Measurements from ENCODE around the gene ABCF2.
A peak's percentile ranks its signal among the peaks of the same experiment; 100 is the strongest.

The ABCF2 gene

DNA sequence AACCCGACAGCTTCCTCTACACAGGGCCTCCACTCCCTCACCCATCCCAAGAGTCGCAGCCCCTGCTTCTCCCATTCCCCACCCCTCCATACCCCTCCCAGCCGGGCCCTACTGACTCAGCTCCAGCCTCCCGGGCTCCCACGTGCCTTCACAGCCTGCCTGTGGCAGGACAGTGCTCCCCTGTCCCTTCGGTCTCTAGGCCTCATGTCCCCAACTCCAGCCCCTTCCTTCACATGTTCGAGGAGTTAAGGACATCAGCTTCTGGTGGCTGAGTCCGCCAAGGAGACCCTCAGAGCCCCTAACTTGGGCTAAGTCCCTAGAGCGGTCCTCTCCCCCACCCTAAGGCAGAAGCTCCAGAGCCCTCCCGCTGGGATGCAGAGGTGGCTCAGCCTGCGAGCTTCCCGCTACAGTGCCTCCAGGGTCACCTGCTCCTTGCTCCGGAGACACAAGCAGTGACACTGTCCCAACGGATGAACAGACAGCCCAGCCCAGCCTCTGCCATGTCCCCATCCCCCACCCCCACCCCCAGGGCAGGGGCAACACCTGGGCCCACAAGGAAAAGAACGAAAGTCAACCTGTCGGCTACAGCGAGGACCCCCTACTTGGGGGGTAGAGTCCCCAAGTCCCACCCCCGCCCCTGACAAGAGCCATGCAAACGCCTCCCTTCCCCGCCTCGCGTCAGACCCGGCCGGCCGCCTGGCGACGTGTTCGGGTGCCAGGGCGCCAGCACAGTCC, 20.8 kb upstream of the ABCF2 start:
- TF ChIP-seq, protein P1, sequence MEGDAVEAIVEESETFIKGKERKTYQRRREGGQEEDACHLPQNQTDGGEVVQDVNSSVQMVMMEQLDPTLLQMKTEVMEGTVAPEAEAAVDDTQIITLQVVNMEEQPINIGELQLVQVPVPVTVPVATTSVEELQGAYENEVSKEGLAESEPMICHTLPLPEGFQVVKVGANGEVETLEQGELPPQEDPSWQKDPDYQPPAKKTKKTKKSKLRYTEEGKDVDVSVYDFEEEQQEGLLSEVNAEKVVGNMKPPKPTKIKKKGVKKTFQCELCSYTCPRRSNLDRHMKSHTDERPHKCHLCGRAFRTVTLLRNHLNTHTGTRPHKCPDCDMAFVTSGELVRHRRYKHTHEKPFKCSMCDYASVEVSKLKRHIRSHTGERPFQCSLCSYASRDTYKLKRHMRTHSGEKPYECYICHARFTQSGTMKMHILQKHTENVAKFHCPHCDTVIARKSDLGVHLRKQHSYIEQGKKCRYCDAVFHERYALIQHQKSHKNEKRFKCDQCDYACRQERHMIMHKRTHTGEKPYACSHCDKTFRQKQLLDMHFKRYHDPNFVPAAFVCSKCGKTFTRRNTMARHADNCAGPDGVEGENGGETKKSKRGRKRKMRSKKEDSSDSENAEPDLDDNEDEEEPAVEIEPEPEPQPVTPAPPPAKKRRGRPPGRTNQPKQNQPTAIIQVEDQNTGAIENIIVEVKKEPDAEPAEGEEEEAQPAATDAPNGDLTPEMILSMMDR (IDR thresholded peaks at IDR 0.05; ENCODE audit: unreplicated experiment in 3 of 3), result no peak
- H3K27ac Mint-ChIP-seq, result peak overlapping the region; percentile 98 to 100 (median 98)
- peaks cover 3% of the 10 kb centered on the region for H3K36me3 Mint-ChIP-seq (ENCODE audit: low read depth)
- H3K9me3 Mint-ChIP-seq, result no peaks in the 10 kb centered on the region
- H3K27me3 Mint-ChIP-seq (ENCODE audit: low read depth), result no peaks in the 10 kb centered on the region
- peak overlapping the region; percentile 92 to 98 (median 96) for H3K4me3 Mint-ChIP-seq
- peaks cover 55% of the 10 kb centered on the region for H3K4me1 Mint-ChIP-seq

DNA sequence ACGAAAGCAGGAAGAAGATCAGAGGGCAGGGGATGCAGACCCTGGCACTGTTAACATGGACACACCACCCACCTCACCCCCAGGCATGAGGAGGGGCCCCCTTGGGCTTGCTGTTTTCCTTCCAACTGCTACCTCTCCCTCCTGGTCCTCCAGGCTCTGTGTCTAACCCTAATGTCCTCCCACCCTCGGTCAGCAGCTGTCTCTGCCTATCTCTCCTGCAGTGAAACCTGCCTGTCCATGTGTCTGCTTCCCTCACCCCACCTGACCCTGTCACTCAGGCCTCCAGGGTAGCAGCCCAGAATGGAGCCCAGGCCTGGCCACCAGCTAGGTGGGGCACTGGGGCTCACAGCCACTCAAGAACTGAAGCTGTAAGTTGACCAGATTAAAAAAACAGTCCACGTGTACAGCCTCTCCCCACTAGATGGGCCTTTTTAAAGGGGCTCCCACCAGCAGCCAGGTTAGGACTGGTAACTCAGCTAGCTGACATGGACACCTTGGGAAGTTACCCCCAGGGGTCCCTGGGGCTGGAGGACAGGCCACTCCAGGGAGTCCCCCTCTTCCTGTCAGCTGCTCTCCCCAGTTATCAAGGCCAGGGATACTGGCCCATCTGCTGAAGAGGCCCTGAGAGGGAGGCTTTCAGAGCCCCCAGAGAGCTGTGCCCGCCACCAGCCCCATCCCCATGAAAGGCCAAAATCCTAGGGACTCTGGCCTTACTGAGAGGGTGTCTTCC, 20.0 kb upstream of the ABCF2 start:
- Mint-ChIP-seq H3K36me3 (ENCODE audit: low read depth) (peaks cover 3% of the 10 kb centered on the region), H3K27ac (peak overlapping the region; percentile 98 to 100 (median 98)), H3K9me3 (no peaks in the 10 kb centered on the region), H3K4me3 (peak overlapping the region; percentile 92 to 98 (median 96)), H3K27me3 (ENCODE audit: low read depth) (no peaks in the 10 kb centered on the region), H3K4me1 (peaks cover 47% of the 10 kb centered on the region)
- TF ChIP-seq, protein P1 (IDR thresholded peaks at IDR 0.05; ENCODE audit: unreplicated experiment in 3 of 3), result no peak

DNA sequence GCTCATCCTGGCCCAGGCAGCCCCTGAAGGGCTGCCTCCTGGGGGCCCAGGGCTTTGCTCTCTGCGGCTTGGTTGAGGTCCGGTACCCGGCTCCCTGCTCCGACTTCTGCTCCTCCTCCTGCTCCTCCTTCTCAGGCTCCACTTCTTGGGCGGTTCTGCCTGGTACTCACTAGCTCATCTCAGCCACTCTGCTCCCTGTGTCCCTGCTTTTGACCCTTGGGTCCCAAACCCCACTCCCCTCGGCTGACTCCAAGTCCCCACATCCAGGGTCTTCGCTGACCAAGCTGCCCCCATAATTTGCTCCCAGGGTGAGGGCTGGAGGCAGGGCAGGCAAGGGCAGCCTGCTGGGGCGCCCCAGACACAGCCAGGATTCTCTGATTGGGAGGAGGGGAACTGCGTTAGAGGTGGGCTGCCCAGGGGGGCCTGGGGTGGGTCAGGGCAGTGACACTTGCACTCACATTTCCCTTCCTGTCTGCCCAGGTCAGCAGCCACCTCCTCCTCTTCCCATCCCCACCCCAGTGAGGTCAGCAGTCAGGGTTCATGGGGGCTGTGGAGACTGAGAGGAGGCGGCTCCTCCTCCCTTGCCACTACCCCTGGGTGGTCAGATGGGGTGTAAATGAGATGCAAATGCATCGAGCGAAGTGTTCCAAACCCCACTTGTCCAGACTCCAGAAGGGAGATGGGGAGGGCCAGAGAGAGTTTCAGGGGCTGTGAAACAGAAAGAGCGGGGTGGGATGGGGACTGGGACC, 19.3 kb upstream of the ABCF2 start:
- Mint-ChIP-seq H3K27ac (peak overlapping the region; percentile 98 to 100 (median 98)), H3K9me3 (no peaks in the 10 kb centered on the region), H3K4me3 (peak overlapping the region; percentile 92 to 98 (median 96)), H3K27me3 (ENCODE audit: low read depth) (no peaks in the 10 kb centered on the region), H3K36me3 (ENCODE audit: low read depth) (peaks cover 6% of the 10 kb centered on the region), H3K4me1 (peaks cover 45% of the 10 kb centered on the region)
- TF ChIP-seq, protein P1 (IDR thresholded peaks at IDR 0.05; ENCODE audit: unreplicated experiment in 3 of 3), result no peak

DNA sequence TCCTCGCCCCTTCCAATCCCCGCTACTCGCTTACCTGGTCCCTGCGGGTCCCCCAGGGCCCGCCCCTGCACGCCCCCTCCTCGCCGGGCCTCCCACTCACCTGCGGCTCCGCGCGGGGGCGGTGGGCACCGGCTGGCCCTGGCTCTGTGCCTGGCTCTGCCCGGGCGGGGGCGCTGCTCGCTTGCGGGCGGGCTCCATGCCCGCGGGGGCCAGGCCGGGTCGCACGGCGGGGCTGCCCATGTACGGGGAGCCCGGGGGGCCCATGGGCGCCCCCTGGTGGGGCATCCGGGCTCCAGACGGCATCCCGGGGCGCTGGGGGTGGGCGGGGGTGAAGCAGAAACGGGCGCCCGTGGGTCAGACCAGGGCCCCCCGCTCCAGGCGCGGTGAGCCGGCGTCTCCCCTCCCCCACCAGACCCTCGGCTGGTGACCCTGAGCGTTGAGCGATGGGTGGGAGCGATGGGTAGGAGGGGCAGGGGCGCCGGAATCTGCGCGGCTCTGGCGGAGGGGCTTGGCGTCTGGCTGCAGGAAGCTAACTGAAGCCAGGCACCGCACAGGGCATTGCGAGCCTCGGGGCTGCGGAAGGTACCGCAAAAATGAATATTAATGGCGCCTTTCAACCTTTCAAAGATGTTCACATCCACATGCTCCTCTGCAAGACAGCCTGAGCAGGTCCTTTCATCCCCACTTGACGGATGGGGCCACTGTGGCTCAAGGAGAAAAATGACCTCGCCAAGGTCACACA, 18.5 kb upstream of the ABCF2 start:
- H3K27me3 Mint-ChIP-seq (ENCODE audit: low read depth), result no peaks in the 10 kb centered on the region
- peaks cover 12% of the 10 kb centered on the region for H3K36me3 Mint-ChIP-seq (ENCODE audit: low read depth)
- no peaks in the 10 kb centered on the region for H3K9me3 Mint-ChIP-seq
- TF ChIP-seq, protein P1 (IDR thresholded peaks at IDR 0.05; ENCODE audit: unreplicated experiment in 3 of 3), result peak; percentile 72 to 79 (median 74)
- H3K4me3 Mint-ChIP-seq, result peak overlapping the region; percentile 92 to 98 (median 96)
- peak overlapping the region in 2 of 3 experiments; percentile 98 for H3K27ac Mint-ChIP-seq
- H3K4me1 Mint-ChIP-seq, result peaks cover 38% of the 10 kb centered on the region

DNA sequence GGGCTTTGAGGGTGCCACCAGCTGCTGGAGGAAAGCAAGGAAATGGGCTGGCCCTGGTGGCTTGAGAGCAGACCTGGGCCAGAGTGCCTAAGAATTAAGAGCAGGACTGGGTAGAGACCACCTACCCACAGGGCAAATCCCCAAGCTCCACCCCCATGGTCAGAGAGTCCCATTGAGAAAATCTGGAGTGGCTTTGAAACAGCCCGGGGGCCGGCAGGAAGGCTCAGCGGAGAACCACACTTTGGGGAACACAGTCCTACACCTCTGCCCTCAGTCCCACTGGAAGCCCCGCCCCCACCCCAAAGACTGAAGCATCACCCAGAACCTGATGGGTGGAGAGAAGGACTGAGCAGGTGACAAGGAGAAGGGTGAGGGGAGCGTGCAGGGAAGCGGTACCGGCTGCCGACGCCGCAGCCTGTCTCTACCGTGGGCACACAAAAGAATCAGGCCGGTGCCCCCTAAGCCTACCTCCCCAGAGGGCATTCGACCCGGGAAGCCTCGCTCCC, 17.9 kb upstream of the ABCF2 start:
- Mint-ChIP-seq H3K36me3 (ENCODE audit: low read depth) (peaks cover 18% of the 10 kb centered on the region), H3K4me3 (peak overlapping the region; percentile 73 to 78 (median 76)), H3K9me3 (no peaks in the 10 kb centered on the region), H3K27ac (peak overlapping the region in 2 of 3 experiments; percentile 60 to 64), H3K4me1 (peaks cover 35% of the 10 kb centered on the region), H3K27me3 (ENCODE audit: low read depth) (no peaks in the 10 kb centered on the region)
- TF ChIP-seq, protein P1 (IDR thresholded peaks at IDR 0.05; ENCODE audit: unreplicated experiment in 3 of 3), result no peak

Measured in nephron (organoid).